ENCODE measurements around the gene ETFA.

DNA sequence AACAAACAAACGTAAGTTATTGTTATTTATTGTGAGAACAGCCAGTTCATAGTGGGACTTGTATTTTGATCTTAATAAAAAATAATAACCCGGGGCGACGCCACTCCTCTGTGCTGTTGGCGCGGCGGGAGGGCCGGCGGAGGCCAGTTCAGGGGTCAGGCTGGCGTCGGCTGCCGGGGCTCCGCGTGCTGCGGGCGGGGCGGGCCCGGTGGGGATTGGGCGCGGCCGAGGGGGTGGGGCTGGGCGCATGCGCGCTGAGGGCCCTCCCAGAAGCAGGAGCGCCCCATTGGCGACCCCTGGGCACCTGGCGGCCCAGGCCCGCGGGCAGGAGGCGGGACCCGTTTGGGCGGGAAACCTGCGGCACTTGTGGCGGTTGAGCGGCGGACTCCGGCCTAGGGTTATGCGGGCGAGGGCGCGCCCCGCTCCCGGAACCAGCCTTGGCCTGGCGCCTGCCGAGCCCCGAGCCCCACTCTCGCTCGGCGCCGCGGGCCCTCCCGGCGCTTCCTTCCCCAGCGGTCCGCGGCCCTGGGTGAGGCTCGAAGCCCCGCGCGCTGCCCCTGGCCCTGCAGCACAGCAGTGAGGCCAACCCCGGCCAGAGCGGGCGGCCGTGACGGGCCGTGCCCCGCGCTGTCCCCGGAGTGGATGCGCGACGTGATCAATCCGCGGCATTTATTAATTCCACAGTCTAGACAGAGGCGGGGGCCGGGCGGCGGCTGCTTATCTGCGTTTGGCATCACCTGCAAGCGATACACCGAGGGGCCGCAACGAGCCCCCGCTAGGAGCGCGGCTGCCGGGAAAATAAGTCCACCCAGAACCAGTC, 31.3 kb upstream of the ETFA start:
- TF ChIP-seq EZH2 (optimal IDR thresholded peaks at IDR 0.05; ENCODE audit: low read depth, low read length), result no peak
- TF ChIP-seq, protein P1, sequence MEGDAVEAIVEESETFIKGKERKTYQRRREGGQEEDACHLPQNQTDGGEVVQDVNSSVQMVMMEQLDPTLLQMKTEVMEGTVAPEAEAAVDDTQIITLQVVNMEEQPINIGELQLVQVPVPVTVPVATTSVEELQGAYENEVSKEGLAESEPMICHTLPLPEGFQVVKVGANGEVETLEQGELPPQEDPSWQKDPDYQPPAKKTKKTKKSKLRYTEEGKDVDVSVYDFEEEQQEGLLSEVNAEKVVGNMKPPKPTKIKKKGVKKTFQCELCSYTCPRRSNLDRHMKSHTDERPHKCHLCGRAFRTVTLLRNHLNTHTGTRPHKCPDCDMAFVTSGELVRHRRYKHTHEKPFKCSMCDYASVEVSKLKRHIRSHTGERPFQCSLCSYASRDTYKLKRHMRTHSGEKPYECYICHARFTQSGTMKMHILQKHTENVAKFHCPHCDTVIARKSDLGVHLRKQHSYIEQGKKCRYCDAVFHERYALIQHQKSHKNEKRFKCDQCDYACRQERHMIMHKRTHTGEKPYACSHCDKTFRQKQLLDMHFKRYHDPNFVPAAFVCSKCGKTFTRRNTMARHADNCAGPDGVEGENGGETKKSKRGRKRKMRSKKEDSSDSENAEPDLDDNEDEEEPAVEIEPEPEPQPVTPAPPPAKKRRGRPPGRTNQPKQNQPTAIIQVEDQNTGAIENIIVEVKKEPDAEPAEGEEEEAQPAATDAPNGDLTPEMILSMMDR (IDR thresholded peaks at IDR 0.05; ENCODE audit: low read length), result no peak
